ENCODE measurements around the gene PDGFC. TPM values are rescaled to one million over a fixed set of nuclear protein-coding genes. Genes with fewer than 3 reads are reported as not detected.

PDGFC gene
- total RNA-seq, 4 donors from 2014 or later: 8.4 to 34.7 (median 21.9) TPM

DNA sequence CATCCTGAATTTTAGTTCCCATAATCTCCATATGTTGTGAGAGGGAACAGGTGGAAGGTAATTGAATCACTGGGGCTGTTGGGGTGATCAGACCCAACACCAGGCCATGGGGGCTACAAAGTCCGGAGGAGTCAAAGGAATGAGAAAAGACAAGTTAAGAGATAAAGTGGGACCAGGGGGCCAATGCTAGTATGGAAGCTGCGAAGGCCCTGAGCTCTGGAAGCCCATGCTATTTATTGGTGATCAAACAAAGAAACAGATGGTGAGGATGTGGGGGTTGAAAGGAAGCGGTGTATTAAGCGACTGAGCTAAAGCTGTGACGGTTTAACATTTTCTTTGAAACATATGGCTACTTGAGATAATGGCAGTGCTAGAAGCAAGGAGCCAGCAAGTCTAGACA lies 132.8 kb downstream of the PDGFC start:
- WGBS, 2 donors: 90 to 95% methylated on average over 5 of the region's 5 CpGs
- no peaks in the 10 kb centered on the region for H3K4me1 ChIP-seq
- H3K27ac ChIP-seq: no peak overlapping the region
- DNase-seq (ENCODE audit: low spot score in 2 of 2): no peak
- H3K9me3 ChIP-seq: peaks cover 0 to 37% (median 5%) of the 10 kb centered on the region in 4 donors
- no peak overlapping the region for H3K4me3 ChIP-seq
- peaks cover 0 to 16% (median 0%) of the 10 kb centered on the region in 3 donors for H3K36me3 ChIP-seq
- H3K27me3 ChIP-seq: no peaks in the 10 kb centered on the region
- TF ChIP-seq EP300 (IDR thresholded peaks at IDR 0.05) (no peak), POLR2A (IDR thresholded peaks at IDR 0.05) (no peak)
- TF ChIP-seq, protein P1, sequence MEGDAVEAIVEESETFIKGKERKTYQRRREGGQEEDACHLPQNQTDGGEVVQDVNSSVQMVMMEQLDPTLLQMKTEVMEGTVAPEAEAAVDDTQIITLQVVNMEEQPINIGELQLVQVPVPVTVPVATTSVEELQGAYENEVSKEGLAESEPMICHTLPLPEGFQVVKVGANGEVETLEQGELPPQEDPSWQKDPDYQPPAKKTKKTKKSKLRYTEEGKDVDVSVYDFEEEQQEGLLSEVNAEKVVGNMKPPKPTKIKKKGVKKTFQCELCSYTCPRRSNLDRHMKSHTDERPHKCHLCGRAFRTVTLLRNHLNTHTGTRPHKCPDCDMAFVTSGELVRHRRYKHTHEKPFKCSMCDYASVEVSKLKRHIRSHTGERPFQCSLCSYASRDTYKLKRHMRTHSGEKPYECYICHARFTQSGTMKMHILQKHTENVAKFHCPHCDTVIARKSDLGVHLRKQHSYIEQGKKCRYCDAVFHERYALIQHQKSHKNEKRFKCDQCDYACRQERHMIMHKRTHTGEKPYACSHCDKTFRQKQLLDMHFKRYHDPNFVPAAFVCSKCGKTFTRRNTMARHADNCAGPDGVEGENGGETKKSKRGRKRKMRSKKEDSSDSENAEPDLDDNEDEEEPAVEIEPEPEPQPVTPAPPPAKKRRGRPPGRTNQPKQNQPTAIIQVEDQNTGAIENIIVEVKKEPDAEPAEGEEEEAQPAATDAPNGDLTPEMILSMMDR (IDR thresholded peaks at IDR 0.05): no peak

DNA sequence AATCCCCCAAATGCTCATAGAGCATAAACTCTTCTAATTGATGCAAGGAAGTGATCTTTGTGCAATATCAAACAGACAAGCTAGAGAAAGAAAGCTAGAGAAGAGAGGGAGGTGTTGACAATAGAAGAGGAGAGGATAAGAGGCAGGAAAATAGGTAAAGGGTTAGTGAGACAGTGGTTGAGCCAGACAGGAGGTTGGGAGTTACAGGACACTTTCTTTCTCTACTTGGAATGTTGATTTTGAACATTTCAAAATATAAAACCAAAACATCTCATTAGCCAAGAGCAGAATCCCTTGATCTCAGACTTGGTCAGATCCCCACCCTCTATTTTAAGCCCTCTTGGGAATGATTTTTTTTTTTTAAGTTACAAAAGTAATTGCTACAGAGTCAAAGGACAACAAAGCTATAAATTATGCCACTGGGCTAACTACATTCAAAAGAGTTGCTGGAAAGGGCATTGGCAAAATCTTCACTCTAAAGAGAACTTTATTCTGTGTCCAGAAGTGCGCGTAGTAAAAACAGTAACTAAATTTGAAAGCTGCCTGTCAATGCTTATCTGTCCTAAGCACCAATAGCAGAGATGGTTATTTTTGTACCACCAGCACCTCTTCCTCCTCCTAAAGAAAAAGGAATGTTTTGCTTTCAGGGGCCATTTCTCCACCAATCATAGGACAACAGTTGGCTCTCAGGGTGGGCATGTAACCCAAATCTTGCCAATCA lies 133.8 kb downstream of the PDGFC start:
- Histone ChIP-seq H3K36me3 (peaks cover 0 to 16% (median 0%) of the 10 kb centered on the region in 3 donors), H3K4me3 (no peak overlapping the region), H3K27me3 (no peaks in the 10 kb centered on the region), H3K4me1 (no peaks in the 10 kb centered on the region), H3K9me3 (peaks cover 0 to 37% (median 5%) of the 10 kb centered on the region in 4 donors), H3K27ac (no peak overlapping the region)
- TF ChIP-seq, protein P1 (IDR thresholded peaks at IDR 0.05): no peak
- TF ChIP-seq POLR2A (IDR thresholded peaks at IDR 0.05) (no peak), EP300 (IDR thresholded peaks at IDR 0.05) (no peak)
- WGBS, 2 donors: 70 to 92% methylated on average over 2 of the region's 2 CpGs
- no peak for DNase-seq (ENCODE audit: low spot score in 2 of 2)

DNA sequence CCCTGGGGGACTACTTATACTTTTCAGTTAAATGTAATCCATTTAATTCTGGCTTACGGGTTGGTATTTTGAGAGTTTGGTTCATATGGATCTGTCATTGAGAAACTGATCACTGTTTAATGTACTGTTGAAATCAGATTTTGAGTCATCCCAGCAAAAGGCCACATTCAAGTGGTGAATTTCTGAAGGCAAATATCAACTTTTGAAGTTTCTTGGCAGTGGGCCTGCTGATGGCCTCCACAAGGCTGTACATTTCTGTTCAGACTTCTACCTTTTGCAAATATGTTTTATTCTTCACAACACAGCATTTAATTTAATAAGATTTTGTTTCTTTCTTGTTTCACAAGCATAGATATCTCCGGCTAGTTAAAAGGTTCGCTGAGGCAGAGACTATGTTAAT lies 138.7 kb downstream of the PDGFC start:
- Histone ChIP-seq H3K4me3 (no peak overlapping the region), H3K27ac (no peak overlapping the region), H3K36me3 (no peaks in the 10 kb centered on the region), H3K4me1 (peaks cover 0 to 10% (median 4%) of the 10 kb centered on the region in 4 donors), H3K9me3 (peaks cover 0 to 6% (median 0%) of the 10 kb centered on the region in 4 donors), H3K27me3 (no peaks in the 10 kb centered on the region)
- WGBS, 2 donors: 95 to 97% methylated on average over 3 of the region's 3 CpGs
- TF ChIP-seq, protein P1 (IDR thresholded peaks at IDR 0.05): no peak
- TF ChIP-seq POLR2A (IDR thresholded peaks at IDR 0.05) (no peak), EP300 (IDR thresholded peaks at IDR 0.05) (no peak)
- DNase-seq (ENCODE audit: low spot score in 2 of 2): no peak

DNA sequence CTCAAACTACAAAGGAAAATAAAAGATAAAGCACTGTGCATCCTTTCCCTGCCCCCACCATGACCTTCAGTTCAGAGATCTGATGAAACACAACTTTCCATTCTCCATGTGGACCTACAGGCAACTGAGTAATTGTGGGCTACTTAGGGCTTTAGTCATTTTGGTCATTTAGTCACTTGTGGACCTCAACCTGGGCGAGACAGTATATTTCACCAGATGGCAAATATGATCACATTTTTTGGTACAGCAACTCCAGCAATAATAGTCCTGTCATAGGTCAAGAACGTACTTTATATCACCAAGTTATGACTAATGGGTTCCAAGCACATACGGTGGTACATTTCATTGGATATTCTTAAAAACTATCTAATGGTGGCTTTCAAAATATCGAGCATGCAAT lies 141.2 kb downstream of the PDGFC start:
- no peak for DNase-seq (ENCODE audit: low spot score in 2 of 2)
- no peak overlapping the region for H3K27ac ChIP-seq
- H3K9me3 ChIP-seq: no peaks in the 10 kb centered on the region
- no peak overlapping the region for H3K4me3 ChIP-seq
- no peaks in the 10 kb centered on the region for H3K36me3 ChIP-seq
- WGBS, 2 donors: 94 to 96% methylated on average over 4 of the region's 4 CpGs
- peaks cover 0 to 10% (median 4%) of the 10 kb centered on the region in 4 donors for H3K4me1 ChIP-seq
- TF ChIP-seq, protein P1 (IDR thresholded peaks at IDR 0.05): no peak
- TF ChIP-seq EP300 (IDR thresholded peaks at IDR 0.05) (no peak), POLR2A (IDR thresholded peaks at IDR 0.05) (no peak)
- no peaks in the 10 kb centered on the region for H3K27me3 ChIP-seq

DNA sequence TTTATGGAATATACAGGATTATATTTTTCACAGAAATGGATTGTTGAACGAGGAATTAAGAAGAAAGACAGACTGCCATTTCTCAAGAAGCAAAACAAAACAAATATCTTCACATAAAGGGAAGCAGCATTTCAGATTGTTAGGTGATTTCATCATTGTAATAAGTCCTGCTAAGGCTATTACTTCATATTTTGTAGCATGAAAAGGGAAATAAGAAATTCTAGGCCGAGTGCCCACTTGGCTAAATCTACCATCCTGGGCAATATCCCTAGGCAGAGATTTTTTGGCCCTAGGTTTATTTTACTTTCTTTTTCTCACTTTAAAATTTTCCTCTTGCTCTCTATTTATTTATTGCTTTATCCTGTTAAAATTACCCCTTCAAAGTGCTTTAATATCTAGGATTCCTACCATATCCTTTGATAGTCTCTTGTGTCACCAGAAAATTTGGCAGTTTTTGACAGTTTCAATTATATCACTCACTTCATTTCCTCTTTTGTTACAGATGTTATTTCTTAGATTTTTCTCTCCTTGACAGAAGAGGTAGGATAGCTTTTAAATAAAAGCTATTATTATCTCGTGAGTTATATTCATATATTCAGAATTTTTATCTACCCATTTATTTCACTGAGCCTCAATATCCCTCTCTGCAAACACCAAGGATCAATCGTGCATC lies 142.3 kb downstream of the PDGFC start:
- TF ChIP-seq, protein P1 (IDR thresholded peaks at IDR 0.05): no peak
- TF ChIP-seq EP300 (IDR thresholded peaks at IDR 0.05): peak in 1 of 2 donors; percentile 72
- 54 to 55% methylated on average over 4 of the region's 4 CpGs for WGBS, 2 donors
- Histone ChIP-seq H3K4me1 (peaks cover 0 to 10% (median 4%) of the 10 kb centered on the region in 4 donors), H3K27ac (peak overlapping the region in 2 of 4 donors; percentile 43 to 72), H3K9me3 (no peaks in the 10 kb centered on the region), H3K36me3 (no peaks in the 10 kb centered on the region), H3K27me3 (no peaks in the 10 kb centered on the region), H3K4me3 (peak overlapping the region in 1 of 4 donors; percentile 10)
- DNase-seq (ENCODE audit: low spot score in 2 of 2): peak in 1 of 2 donors; percentile 47
